Neural progenitor cell (in vitro differentiated cells): ENCODE results near the gene EFNB2. TPM values are rescaled to one million over a fixed set of nuclear protein-coding genes. Genes with fewer than 3 reads are reported as not detected.

Experiments
- DNase-seq: peaks from one replicate; pipeline ENCODE4 v3.0.0-alpha.2; 2016; ENCODE audit warnings: low spot score
- H2AFZ ChIP-seq: fragments of 200-600 bp; sonication (generic); replicated peaks from 2 replicates; pipeline ENCODE4 v1.6.1; 2016; ENCODE audit warnings: antibody characterized with exemption
- H3F3A ChIP-seq: fragments of 200-600 bp; sonication (generic); 2 replicates; pipeline ENCODE4 v1.6.1; 2016; ENCODE audit warnings: antibody characterized with exemption, low read depth
- H3K27ac ChIP-seq: fragments of 200-600 bp; sonication (generic); 2 replicates; pipeline ENCODE4 v1.5.1; 2016; ENCODE audit warnings: mild to moderate bottlenecking
- H3K27me3 ChIP-seq: fragments of 200-600 bp; sonication (generic); 2 replicates; pipeline ENCODE4 v1.6.1; 2016; ENCODE audit warnings: mild to moderate bottlenecking, moderate library complexity
- H3K36me3 ChIP-seq: fragments of 200-600 bp; sonication (generic); 2 replicates; pipeline ENCODE4 v1.5.1; 2016
- H3K4me1 ChIP-seq: fragments of 200-600 bp; sonication (generic); 2 replicates; pipeline ENCODE4 v1.6.1; 2016; ENCODE audit warnings: mixed run types
- H3K4me2 ChIP-seq: fragments of 200-600 bp; sonication (generic); 2 replicates; pipeline ENCODE4 v1.6.1; 2016
- H3K4me3 ChIP-seq: fragments of 200-600 bp; sonication (generic); 2 replicates; pipeline ENCODE4 v1.5.1; 2016
- H3K79me2 ChIP-seq: fragments of 200-600 bp; sonication (generic); 2 replicates; pipeline ENCODE4 v1.6.1; 2016; ENCODE audit warnings: low read depth
- H3K9ac ChIP-seq: fragments of 200-600 bp; sonication (generic); 2 replicates; pipeline ENCODE4 v1.6.1; 2016
- H3K9me3 ChIP-seq: fragments of 200-600 bp; sonication (generic); 2 replicates; pipeline ENCODE4 v1.5.1; 2016; ENCODE audit warnings: low read depth
- H4K20me1 ChIP-seq: fragments of 200-600 bp; sonication (generic); 2 replicates; pipeline ENCODE4 v1.6.1; 2016; ENCODE audit warnings: low read depth
- H3K27ac Mint-ChIP-seq: 3 replicates; pipeline ENCODE4 v1.8.0; 2021; ENCODE audit warnings: mixed read lengths
- H3K27me3 Mint-ChIP-seq: 2 replicates; pipeline ENCODE4 v1.8.0; 2022; ENCODE audit warnings: low read depth, mild to moderate bottlenecking, inconsistent platforms, moderate library complexity, mixed read lengths; ENCODE audit not compliant: insufficient read depth
- H3K36me3 Mint-ChIP-seq: 3 replicates; pipeline ENCODE4 v1.8.0; 2021; ENCODE audit warnings: mixed read lengths
- H3K4me1 Mint-ChIP-seq: 3 replicates; pipeline ENCODE4 v1.8.0; 2021; ENCODE audit warnings: mixed read lengths
- H3K4me3 Mint-ChIP-seq: 3 replicates; pipeline ENCODE4 v1.8.0; 2021; ENCODE audit warnings: mild to moderate bottlenecking, moderate library complexity, mixed read lengths
- H3K9me3 Mint-ChIP-seq: 3 replicates; pipeline ENCODE4 v1.8.0; 2020; ENCODE audit warnings: mixed read lengths
- CTCF ChIP-seq: fragments of 200-600 bp; sonication (generic); IDR thresholded peaks from 2 replicates; pipeline ENCODE4 v1.5.1; 2017; ENCODE audit warnings: antibody characterized with exemption, mild to moderate bottlenecking
- EZH2 ChIP-seq: fragments of 200-600 bp; sonication (generic); IDR thresholded peaks from 2 replicates; pipeline ENCODE4 v1.6.1; 2017; ENCODE audit warnings: antibody characterized with exemption, mild to moderate bottlenecking, moderate library complexity
- EZH2phosphoT487 ChIP-seq: fragments of 200-600 bp; sonication (generic); IDR thresholded peaks from 2 replicates; pipeline ENCODE4 v1.6.1; 2017; ENCODE audit warnings: antibody characterized with exemption
- total RNA-seq: library from RNA; depleted of rRNA; stranded (reverse); fragments of >200 nt; gene quantifications from 2 replicates; pipeline ENCODE4 v1.2.3, GENCODE V29; 2015; ENCODE audit warnings: low replicate concordance

Gene EFNB2
- total RNA-seq, 1 donor from 2014 or later, result 101 TPM

- H2AFZ ChIP-seq, result no peak overlapping the region
- Mint-ChIP-seq H3K4me1 (no peaks in the 10 kb centered on the region), H3K27me3 (peaks cover 5% of the 10 kb centered on the region), H3K36me3 (peaks cover 63% of the 10 kb centered on the region), H3K4me3 (no peak overlapping the region), H3K9me3 (peaks cover 8% of the 10 kb centered on the region), H3K27ac (no peak overlapping the region)
- peaks cover 6% of the 10 kb centered on the region for H3F3A ChIP-seq
- H3K4me3 ChIP-seq, result no peak overlapping the region
- H3K79me2 ChIP-seq, result peaks cover 100% of the 10 kb centered on the region
- no peak overlapping the region for H3K9ac ChIP-seq
- H3K27ac ChIP-seq, result no peak overlapping the region
- H3K4me1 ChIP-seq, result peaks cover 6% of the 10 kb centered on the region
- no peak for DNase-seq
- no peak overlapping the region for H3K4me2 ChIP-seq
- no peaks in the 10 kb centered on the region for H3K9me3 ChIP-seq
- H3K36me3 ChIP-seq, result peaks cover 48% of the 10 kb centered on the region
- H4K20me1 ChIP-seq, result peaks cover 98% of the 10 kb centered on the region
- no peaks in the 10 kb centered on the region for H3K27me3 ChIP-seq
- TF ChIP-seq EZH2 (no peak), CTCF (no peak), EZH2phosphoT487 (no peak)
Observed at GRCh38 chr13:106550570-106551135, 15.2 kb upstream of the EFNB2 start.

GRCh38 chr13:106548064-106548696 is 12.7 kb upstream of the EFNB2 start:
- Histone ChIP-seq H3K79me2 (peaks cover 100% of the 10 kb centered on the region), H3K4me2 (no peak overlapping the region), H3K9ac (no peak overlapping the region), H3F3A (peaks cover 28% of the 10 kb centered on the region), H4K20me1 (peaks cover 95% of the 10 kb centered on the region), H3K4me3 (no peak overlapping the region), H2AFZ (no peak overlapping the region), H3K9me3 (no peaks in the 10 kb centered on the region), H3K27ac (no peak overlapping the region), H3K27me3 (no peaks in the 10 kb centered on the region), H3K36me3 (peaks cover 47% of the 10 kb centered on the region), H3K4me1 (peaks cover 6% of the 10 kb centered on the region)
- Mint-ChIP-seq H3K27ac (no peak overlapping the region), H3K27me3 (no peaks in the 10 kb centered on the region), H3K9me3 (peaks cover 2% of the 10 kb centered on the region), H3K4me1 (no peaks in the 10 kb centered on the region), H3K36me3 (peaks cover 40% of the 10 kb centered on the region), H3K4me3 (no peak overlapping the region)
- no peak for TF ChIP-seq EZH2phosphoT487
- TF ChIP-seq EZH2, result no peak
- TF ChIP-seq CTCF, result no peak
- DNase-seq, result no peak

- no peak overlapping the region for H3K4me3 ChIP-seq
- H3K79me2 ChIP-seq, result peaks cover 62% of the 10 kb centered on the region
- H3K27me3 ChIP-seq, result no peaks in the 10 kb centered on the region
- H3K4me2 ChIP-seq, result no peak overlapping the region
- H3K36me3 Mint-ChIP-seq, result peaks cover 24% of the 10 kb centered on the region
- H3F3A ChIP-seq, result peaks cover 84% of the 10 kb centered on the region
- H2AFZ ChIP-seq, result no peak overlapping the region
- no peaks in the 10 kb centered on the region for H3K27me3 Mint-ChIP-seq
- H3K4me3 Mint-ChIP-seq, result no peak overlapping the region
- peaks cover 15% of the 10 kb centered on the region for H3K4me1 ChIP-seq
- H3K27ac ChIP-seq, result no peak overlapping the region
- peaks cover 5% of the 10 kb centered on the region for H3K4me1 Mint-ChIP-seq
- peaks cover 42% of the 10 kb centered on the region for H3K36me3 ChIP-seq
- no peak for DNase-seq
- TF ChIP-seq EZH2phosphoT487 (no peak), CTCF (no peak), EZH2 (no peak)
- H3K9me3 Mint-ChIP-seq, result no peaks in the 10 kb centered on the region
- no peak overlapping the region for H3K27ac Mint-ChIP-seq
- no peaks in the 10 kb centered on the region for H3K9me3 ChIP-seq
- H4K20me1 ChIP-seq, result peaks cover 86% of the 10 kb centered on the region
- no peak overlapping the region for H3K9ac ChIP-seq
Observed at GRCh38 chr13:106541826-106542225, 6.4 kb upstream of the EFNB2 start.
